Transverse colon (tissue), 3 donors: Measurements from ENCODE around the gene TENM4.

Experiments
- CTCF ChIP-seq, 5 experiments: fragments of 200-600 bp in 3 of 5; fragments of 450-650 bp in 2 of 5; sonication (generic) in 3 of 5; IDR thresholded peaks; 1 replicate in 2 of 5; 2 replicates in 3 of 5; pipeline ENCODE4 v1.5.1; 2016 to 2017; ENCODE audit warnings: antibody characterized with exemption in 5 of 5, inconsistent platforms in 3 of 5, mild to moderate bottlenecking in 2 of 5, moderate library complexity in 1 of 5
- EP300 ChIP-seq: sonication (generic); formaldehyde crosslinking; IDR thresholded peaks from one replicate; pipeline ENCODE4 v1.6.1; 2017; ENCODE audit warnings: antibody characterized with exemption, low read depth
- POLR2A ChIP-seq: fragments of 450-650 bp; IDR thresholded peaks from one replicate; pipeline ENCODE4 v1.6.1; 2016; ENCODE audit warnings: antibody characterized with exemption, mild to moderate bottlenecking, moderate library complexity

- TF ChIP-seq CTCF (IDR thresholded peaks at IDR 0.05) (no peak), POLR2A (no peak), EP300 (no peak)
Observed at GRCh38 chr11:78649361-78650215, 791.2 kb downstream of the TENM4 start.
